Esophagus (tissue), 2 donors: ENCODE results near the gene MVD. TPM values are rescaled to one million over a fixed set of nuclear protein-coding genes. Genes with fewer than 3 reads are reported as not detected.

ENCODE experiments used
- H3K27ac ChIP-seq, 2 donors: one replicate each; pipeline ENCODE4 v1.5.1; 2013; ENCODE audit warnings: low read depth in 2 of 2, mild to moderate bottlenecking in 2 of 2, inconsistent platforms in 1 of 2, low read length in 1 of 2, moderate library complexity in 1 of 2
- H3K27me3 ChIP-seq, 2 donors: one replicate each; pipeline ENCODE4 v1.6.1; 2013; ENCODE audit warnings: low read length in 2 of 2, control low read depth in 1 of 2, mild to moderate bottlenecking in 1 of 2; ENCODE audit not compliant: insufficient read depth in 2 of 2, control insufficient read depth in 1 of 2
- H3K36me3 ChIP-seq, 2 donors: one replicate each; pipeline ENCODE4 v1.6.1; 2013; ENCODE audit warnings: low read length in 1 of 2; ENCODE audit not compliant: control insufficient read depth in 2 of 2, insufficient read depth in 2 of 2
- H3K4me1 ChIP-seq, 2 donors: one replicate each; pipeline ENCODE4 v1.6.1; 2013; ENCODE audit warnings: low read length in 1 of 2; ENCODE audit not compliant: control insufficient read depth in 2 of 2, insufficient read depth in 2 of 2
- H3K4me3 ChIP-seq, 2 donors: one replicate each; pipeline ENCODE4 v1.5.1; 2013; ENCODE audit warnings: low read length in 2 of 2, mild to moderate bottlenecking in 2 of 2, low read depth in 1 of 2, moderate library complexity in 1 of 2
- H3K9me3 ChIP-seq, 2 donors: one replicate each; pipeline ENCODE4 v1.6.1; 2013; ENCODE audit warnings: mild to moderate bottlenecking in 2 of 2, low read depth in 1 of 2, low read length in 1 of 2, moderate library complexity in 1 of 2; ENCODE audit not compliant: control insufficient read depth in 2 of 2, insufficient read depth in 1 of 2
- WGBS, 2 donors: extraction: QIAGEN DNeasy Blood & Tissue Kit; methylation state at CpG; one replicate each; pipeline ENCODE4 v1.1.7; 2013; 5-methylcytosine and 5-hydroxymethylcytosine counted together
- polyA plus RNA-seq, 2 donors: library from polyadenylated mRNA; stranded (reverse); fragments of 200-250 nt; gene quantifications; one replicate each; pipeline ENCODE4 v1.2.3, GENCODE V29; 2013
- donor health status: healthy with polysubstance abuse.
- donor health status: Bipolar disorder and iron deficiency.

MVD gene
- polyA plus RNA-seq, 2 donors: 92.5 to 149 TPM

DNA sequence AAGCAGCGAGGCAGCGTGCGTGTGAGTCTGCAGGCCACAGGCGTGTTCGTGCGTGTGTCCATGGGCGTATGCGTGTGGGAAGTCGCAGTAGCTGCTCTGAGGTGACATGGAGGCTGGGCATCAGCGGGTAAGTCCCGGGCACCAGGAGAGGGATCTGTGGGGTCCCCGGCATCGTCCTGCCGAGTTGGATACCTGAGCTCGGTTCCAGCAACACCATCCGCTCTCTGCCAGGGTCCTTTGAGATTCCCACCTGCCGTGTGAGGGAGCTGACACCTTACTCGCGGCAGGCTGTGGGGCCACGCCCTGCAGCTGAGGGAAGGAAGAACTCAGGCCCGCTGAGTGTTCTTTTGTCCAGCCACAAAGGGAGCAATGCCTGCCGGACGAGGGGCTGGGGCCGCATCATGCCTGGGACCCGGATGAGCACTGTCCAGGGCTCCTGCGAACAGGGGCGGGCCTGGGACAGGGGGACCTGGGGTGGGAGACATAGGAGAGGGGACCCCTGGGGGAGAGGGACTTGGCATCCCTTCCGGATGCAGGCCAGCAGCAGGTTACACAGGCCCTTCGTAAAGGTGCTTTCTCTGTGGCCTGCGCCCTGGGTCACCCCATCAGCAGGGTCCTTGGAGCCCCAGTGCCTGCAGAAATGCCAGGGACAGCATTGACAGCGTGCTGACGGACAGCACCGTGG lies 28.4 kb upstream of the MVD start:
- no peaks in the 10 kb centered on the region for H3K9me3 ChIP-seq
- H3K27ac ChIP-seq: no peak overlapping the region
- H3K4me3 ChIP-seq: no peak overlapping the region
- no peaks in the 10 kb centered on the region for H3K4me1 ChIP-seq
- H3K36me3 ChIP-seq: no peaks in the 10 kb centered on the region
- WGBS, 2 donors: 75 to 88% methylated on average over 33 of the region's 33 CpGs
- peaks cover 0 to 3% of the 10 kb centered on the region in 2 donors for H3K27me3 ChIP-seq

DNA sequence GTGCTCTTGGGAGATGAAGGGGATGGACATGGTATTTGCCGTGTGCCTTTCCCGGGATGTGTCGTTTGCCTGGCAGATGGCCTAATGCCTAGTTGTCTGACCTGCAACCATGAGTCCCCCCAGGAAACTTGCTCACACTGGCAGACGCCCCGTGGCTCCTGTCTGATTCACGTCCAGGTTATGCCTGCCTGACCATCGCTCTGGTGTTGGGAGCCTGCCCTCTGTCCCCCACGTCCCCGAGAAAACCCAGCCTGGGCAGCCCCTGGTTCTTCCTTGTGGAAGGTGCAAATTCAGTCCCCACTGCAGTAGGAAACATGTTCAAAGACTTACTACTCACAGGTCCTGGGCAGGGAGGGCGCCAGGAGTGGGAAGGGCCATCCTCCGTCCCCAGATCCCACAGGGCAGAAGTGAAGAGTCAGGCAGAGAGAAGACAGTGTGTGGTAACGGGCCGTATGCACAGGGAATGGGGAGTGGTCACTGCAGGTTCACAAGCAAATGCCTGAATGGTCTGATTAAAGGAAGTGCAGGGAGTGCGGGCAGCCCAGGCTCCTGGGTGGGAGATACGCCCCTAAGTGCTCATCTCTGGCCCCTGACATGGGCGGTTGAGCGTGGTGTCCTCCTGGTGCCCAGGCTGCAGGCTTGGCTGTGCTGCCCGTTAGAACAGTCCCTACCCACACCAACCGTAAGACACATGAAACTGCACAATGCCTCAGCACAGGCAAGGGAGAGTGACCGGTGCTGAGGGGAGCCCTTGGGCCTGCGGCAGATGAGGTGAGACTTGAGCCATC lies 27.6 kb upstream of the MVD start:
- Histone ChIP-seq H3K27ac (no peak overlapping the region), H3K27me3 (peaks cover 0 to 7% of the 10 kb centered on the region in 2 donors), H3K4me1 (peaks cover 0 to 7% of the 10 kb centered on the region in 2 donors), H3K36me3 (no peaks in the 10 kb centered on the region), H3K4me3 (no peak overlapping the region), H3K9me3 (no peaks in the 10 kb centered on the region)
- 79 to 84% methylated on average over 21 of the region's 21 CpGs for WGBS, 2 donors

DNA sequence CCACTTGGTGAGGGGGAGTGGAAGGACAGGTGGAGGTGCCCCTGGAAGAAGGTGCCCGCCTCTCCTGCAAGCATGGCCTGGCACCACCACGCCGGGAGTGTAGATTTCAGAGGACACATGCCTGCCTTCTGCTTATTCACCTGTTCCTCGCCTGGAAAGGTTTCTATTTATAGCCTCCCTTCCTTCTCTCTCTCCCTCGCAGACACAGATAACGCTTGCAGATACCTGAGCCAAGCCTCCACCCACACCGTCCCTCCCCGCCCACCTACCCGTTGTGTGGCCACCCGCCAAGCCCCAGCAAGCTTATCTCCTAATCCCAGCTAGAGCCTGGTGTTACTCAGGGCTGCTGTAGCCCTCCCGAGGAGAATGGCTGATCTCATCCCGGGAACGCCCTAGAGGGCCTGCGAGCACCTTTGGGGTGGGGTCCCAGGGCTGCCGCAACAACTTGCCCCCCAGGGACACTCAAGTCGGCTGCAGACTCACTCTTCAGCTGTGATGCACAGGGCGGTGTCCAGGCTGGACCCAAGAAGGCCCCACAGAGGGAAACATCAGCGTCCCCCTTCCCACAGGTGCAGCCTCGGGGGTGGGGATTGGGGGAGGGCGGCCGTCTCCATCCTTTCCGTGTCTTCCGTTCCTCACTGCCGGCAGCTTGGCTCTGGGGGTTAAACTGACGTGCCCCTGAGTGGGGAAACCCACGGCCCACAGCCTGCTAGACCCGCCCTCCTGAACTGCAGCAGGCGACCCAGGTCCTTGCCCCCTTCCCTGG lies 25.3 kb upstream of the MVD start:
- WGBS, 2 donors: 29 to 32% methylated on average over 28 of the region's 28 CpGs
- no peak overlapping the region for H3K27ac ChIP-seq
- H3K4me3 ChIP-seq: no peak overlapping the region
- no peaks in the 10 kb centered on the region for H3K9me3 ChIP-seq
- H3K4me1 ChIP-seq: peaks cover 0 to 10% of the 10 kb centered on the region in 2 donors
- no peaks in the 10 kb centered on the region for H3K36me3 ChIP-seq
- peaks cover 0 to 7% of the 10 kb centered on the region in 2 donors for H3K27me3 ChIP-seq

DNA sequence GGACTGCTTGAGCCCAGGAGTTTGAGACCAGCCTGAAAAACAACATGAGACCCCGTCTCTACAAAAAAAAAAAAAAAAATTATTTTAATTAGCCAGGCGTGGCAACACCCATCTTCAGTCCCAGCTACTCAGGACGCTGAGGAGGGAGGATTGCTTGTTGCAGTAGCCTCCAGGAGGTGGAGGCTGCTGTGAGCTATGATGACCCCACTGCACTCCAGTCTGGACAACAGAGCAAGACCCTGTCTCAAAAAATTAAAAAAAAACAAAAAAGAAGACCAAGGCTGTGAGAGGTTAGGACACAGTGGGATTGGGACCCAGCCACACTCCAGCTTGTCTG lies 24.8 kb upstream of the MVD start:
- H3K27me3 ChIP-seq: peaks cover 0 to 7% of the 10 kb centered on the region in 2 donors
- H3K36me3 ChIP-seq: no peaks in the 10 kb centered on the region
- H3K4me1 ChIP-seq: peaks cover 0 to 10% of the 10 kb centered on the region in 2 donors
- H3K4me3 ChIP-seq: no peak overlapping the region
- no peak overlapping the region for H3K27ac ChIP-seq
- no peaks in the 10 kb centered on the region for H3K9me3 ChIP-seq
- WGBS, 2 donors: 55 to 57% methylated on average over 3 of the region's 3 CpGs

DNA sequence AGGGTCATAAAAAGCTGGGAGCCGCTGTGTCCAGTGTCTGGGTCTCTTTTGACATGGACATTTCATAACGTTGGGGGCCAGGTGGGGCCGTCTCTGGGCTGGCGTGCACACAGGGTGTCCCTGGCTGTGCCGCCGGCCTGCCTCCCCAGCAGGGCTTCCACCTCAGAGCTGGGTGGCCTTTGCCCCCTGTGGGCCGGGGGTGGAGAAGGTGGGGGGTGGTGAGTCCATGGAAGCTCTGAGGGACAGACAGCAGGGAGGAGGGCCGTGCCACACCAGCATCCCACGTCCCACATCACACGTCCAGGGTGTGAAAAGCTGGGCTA lies 24.3 kb upstream of the MVD start:
- Histone ChIP-seq H3K9me3 (no peaks in the 10 kb centered on the region), H3K27ac (no peak overlapping the region), H3K27me3 (peaks cover 0 to 7% of the 10 kb centered on the region in 2 donors), H3K4me1 (peaks cover 0 to 10% of the 10 kb centered on the region in 2 donors), H3K36me3 (no peaks in the 10 kb centered on the region), H3K4me3 (no peak overlapping the region)
- WGBS, 2 donors: 49 to 56% methylated on average over 10 of the region's 10 CpGs

DNA sequence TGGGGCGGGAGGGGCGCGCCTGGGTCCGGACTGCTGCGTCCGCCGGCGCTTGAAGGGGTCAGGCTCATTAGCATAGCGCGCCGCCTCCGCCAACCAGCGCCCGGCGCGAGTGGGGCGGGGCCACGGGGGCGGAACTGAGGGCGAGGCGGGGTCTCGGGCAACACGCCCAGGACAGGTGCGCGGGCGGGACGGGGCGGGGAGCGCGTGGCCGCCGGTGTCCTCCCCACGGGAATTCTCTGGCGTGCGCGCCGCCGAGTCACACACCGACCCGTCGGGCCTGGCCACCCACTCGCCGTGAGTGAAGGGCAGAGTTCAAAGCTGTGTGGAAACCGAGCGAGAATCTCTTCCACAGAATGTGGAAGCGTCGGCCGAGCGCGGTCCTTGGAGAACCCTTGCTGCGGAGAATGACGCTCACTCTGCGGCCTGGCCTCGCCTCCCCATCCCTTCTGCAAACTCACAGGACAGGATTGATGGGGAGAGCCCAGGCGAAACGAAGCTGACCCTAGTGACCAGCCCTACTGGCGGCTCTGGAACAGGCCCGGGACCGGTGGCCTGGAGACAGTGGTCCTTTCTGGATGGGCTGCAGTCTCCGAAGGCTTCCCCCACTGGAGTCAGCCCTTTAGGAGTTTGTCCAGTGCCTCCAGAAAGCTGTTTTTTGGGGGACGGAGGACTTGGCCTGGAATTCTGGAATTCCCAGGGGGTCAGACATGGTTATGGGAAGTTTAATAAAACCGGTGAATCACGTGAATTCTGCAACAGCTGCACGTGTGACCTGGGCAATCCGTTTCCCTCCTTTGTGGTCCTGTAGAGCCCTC lies 23.8 kb upstream of the MVD start, which contains the start of gene SNAI3:
TSS of gene SNAI3 (minus strand) at position 69 of the 815 bp plus-strand sequence. CDS start 101 bp downstream, outside the sequence.
- H3K4me3 ChIP-seq: peak within 1 kb of the TSS; percentile 54 to 57
- H3K27ac ChIP-seq: peak within 1 kb of the TSS in 1 of 2 donors; percentile 38
- WGBS, 2 donors: 5 to 8% methylated on average over 53 to 65 of the region's 65 CpGs
- peaks cover 0 to 7% of the 10 kb centered on the region in 2 donors for H3K27me3 ChIP-seq
- peaks cover 0 to 10% of the 10 kb centered on the region in 2 donors for H3K4me1 ChIP-seq
- H3K9me3 ChIP-seq: no peaks in the 10 kb centered on the region
- H3K36me3 ChIP-seq: no peaks in the 10 kb centered on the region

DNA sequence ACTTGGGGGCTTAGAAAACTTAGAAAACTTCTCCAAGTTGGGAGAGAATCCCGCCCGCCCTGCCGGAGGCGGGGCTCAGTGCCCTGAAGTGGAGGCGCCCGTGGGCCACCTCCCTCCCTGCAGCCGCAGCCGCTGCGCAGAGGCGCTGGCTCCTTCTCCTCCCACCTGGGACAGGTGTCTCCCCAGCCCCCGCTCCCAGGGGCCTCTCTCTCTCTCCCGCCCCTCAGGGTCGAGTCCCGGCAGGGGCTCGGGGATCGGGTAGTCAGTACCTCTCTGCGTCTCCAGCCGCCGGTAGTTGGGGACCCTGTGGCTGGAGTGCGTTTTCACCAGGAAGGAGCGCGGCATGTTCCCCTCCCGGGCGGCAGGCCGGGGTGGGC lies 23.2 kb upstream of the MVD start:
- Histone ChIP-seq H3K9me3 (no peaks in the 10 kb centered on the region), H3K4me3 (peak overlapping the region; percentile 54 to 57), H3K36me3 (no peaks in the 10 kb centered on the region), H3K27me3 (peaks cover 0 to 7% of the 10 kb centered on the region in 2 donors), H3K4me1 (peaks cover 0 to 10% of the 10 kb centered on the region in 2 donors), H3K27ac (peak overlapping the region in 1 of 2 donors; percentile 38)
- WGBS, 2 donors: 0 to 1% methylated on average over 21 to 25 of the region's 25 CpGs

DNA sequence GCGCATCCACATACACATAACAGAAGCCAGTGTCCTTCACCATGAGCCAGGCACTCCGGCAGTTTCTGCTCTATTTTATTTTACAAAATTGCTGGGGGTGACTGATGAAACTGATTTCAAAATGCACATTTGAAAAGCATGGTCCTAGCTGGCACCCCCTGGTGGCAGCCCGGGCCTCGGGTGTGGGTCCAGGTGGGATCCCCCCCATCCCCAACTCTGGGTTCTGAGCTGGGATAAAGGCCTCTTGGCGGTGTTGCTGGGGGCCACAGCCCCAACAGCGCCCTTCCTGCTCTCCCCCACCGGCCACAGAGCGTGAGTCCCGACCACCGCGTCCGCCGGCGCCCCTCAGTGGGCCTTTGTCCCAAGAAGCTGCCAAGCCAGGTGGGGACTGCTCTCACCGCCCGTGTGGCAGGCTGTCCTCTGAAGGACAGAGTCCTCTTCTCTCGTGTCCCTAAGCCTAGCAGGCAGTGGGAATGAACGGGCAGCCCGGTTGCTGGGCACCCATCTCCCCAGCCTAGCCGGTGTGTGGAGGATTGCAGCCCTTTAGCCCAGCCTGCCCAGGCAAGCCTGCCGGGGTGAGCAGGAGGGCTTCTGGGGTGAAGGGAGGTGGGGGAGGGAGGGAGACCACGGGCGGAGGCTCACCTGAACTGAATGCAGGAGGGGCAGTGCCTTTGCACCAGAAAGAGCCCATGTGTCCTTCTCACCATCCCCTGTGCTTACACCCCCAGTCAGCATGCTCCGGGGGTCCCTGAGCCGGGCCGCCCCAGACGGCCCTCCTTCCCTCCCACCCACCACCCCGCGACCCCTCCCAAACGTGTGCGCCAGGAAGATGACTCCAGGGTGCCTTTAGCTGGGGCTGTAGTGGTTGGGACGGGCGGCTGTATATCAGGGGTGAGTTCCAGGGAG lies 22.5 kb upstream of the MVD start:
- Histone ChIP-seq H3K27ac (no peak overlapping the region), H3K4me1 (peaks cover 0 to 10% of the 10 kb centered on the region in 2 donors), H3K27me3 (peaks cover 0 to 6% of the 10 kb centered on the region in 2 donors), H3K9me3 (no peaks in the 10 kb centered on the region), H3K4me3 (peak overlapping the region; percentile 54 to 57), H3K36me3 (no peaks in the 10 kb centered on the region)
- 5 to 6% methylated on average over 29 to 33 of the region's 33 CpGs for WGBS, 2 donors
